Uterus (tissue), 2 donors: ENCODE measurements around the gene ADGRL3.

Source experiments
- CTCF ChIP-seq, 4 experiments: fragments of 200-600 bp in 2 of 4; fragments of 450-650 bp in 2 of 4; sonication (generic) in 2 of 4; IDR thresholded peaks; one replicate each; pipeline ENCODE4 v1.5.1; 2016 to 2019; ENCODE audit warnings: antibody characterized with exemption in 4 of 4, mild to moderate bottlenecking in 2 of 4, moderate library complexity in 1 of 4
- POLR2A ChIP-seq, 2 donors: fragments of 450-650 bp; IDR thresholded peaks; one replicate each; pipeline ENCODE4 v1.6.1; 2016; ENCODE audit warnings: antibody characterized with exemption in 2 of 2, mild to moderate bottlenecking in 1 of 2, moderate library complexity in 1 of 2

- TF ChIP-seq CTCF (IDR thresholded peaks at IDR 0.05) (no peak), POLR2A (IDR thresholded peaks at IDR 0.05) (no peak)
These were observed 560.7 kb downstream of the ADGRL3 start for GRCh38 chr4:61760820-61761219.
